ENCODE measurements around the gene TMX1.

- no peak for TF ChIP-seq POLR2A (IDR thresholded peaks at IDR 0.05)
- TF ChIP-seq CTCF (IDR thresholded peaks at IDR 0.05), result no peak
- no peak for TF ChIP-seq POLR2AphosphoS5 (IDR thresholded peaks at IDR 0.05)
Measured at GRCh38 chr14:51203881-51204280, 36.2 kb upstream of the TMX1 start.
